ENCODE measurements around the gene FPGS. TPM values are rescaled to one million over a fixed set of nuclear protein-coding genes. Genes with fewer than 3 reads are reported as not detected.

Gene FPGS
- polyA plus RNA-seq, 3 donors = 21.3 to 28.5 (median 25.2) TPM

DNA sequence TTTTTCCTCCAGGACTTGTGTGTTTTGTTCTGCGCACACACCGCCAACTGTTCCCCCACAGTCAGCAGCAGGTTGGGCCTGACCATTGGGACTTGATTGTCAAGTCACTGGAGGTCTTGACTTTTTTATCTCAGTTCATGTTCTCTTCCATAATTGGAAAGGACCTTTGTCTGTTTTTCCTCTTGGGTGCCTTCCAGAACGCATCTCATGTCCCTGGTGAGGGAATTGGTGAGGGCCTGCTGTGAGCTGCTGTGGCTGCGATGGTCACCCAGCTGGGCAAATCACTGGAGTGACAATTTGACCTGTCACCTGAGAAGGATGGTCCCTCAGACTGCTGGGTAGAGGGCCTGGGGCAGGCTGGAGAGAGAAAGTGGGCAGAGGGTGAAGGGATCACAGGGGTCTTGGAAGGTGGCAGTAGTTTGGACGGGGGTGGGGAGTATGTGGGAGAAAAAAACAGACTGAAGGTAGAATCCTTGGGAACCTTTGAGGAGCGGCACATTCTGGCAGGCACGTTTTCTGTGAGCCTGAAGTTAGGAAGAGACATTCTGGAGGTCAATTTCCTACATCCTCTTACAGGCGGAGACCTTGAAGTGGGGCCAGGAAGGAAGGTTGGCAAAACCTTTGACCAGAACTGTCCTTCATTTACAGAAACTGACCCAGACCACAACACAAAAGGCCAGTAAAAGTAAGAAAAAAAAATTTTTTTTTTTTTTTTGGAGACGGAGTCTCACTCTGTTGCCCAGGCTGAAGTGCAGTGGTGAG, 12.4 kb upstream of the FPGS start:
- H3K4me3 ChIP-seq (replicated peaks in 1 of 3; ENCODE audit: low read depth in 2 of 3, low read length in 3 of 3) = no peak overlapping the region
- TF ChIP-seq, protein P1, sequence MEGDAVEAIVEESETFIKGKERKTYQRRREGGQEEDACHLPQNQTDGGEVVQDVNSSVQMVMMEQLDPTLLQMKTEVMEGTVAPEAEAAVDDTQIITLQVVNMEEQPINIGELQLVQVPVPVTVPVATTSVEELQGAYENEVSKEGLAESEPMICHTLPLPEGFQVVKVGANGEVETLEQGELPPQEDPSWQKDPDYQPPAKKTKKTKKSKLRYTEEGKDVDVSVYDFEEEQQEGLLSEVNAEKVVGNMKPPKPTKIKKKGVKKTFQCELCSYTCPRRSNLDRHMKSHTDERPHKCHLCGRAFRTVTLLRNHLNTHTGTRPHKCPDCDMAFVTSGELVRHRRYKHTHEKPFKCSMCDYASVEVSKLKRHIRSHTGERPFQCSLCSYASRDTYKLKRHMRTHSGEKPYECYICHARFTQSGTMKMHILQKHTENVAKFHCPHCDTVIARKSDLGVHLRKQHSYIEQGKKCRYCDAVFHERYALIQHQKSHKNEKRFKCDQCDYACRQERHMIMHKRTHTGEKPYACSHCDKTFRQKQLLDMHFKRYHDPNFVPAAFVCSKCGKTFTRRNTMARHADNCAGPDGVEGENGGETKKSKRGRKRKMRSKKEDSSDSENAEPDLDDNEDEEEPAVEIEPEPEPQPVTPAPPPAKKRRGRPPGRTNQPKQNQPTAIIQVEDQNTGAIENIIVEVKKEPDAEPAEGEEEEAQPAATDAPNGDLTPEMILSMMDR (IDR thresholded peaks at IDR 0.05) = no peak
- Mint-ChIP-seq H3K9me3 (no peaks in the 10 kb centered on the region), H3K4me3 (no peak overlapping the region), H3K4me1 (peaks cover 16% of the 10 kb centered on the region), H3K27ac (peak overlapping the region in 3 of 7 donors; percentile 12 to 86 (median 42)), H3K36me3 (peaks cover 53 to 64% of the 10 kb centered on the region in 2 donors), H3K27me3 (ENCODE audit: low read depth in 3 of 3) (peaks cover under 1 to 2% (median 2%) of the 10 kb centered on the region in 3 donors)
- no peak for DNase-seq
- H2AFZ ChIP-seq (ENCODE audit: insufficient read depth, low read depth, low read length, poor library complexity, severe bottlenecking) = no peak overlapping the region
- H3K27me3 ChIP-seq (ENCODE audit: control insufficient read depth in 2 of 2, insufficient read depth in 2 of 2, low read length in 2 of 2) = no peaks in the 10 kb centered on the region
- intact Hi-C loops (cut with micrococcal nuclease) = no loop called here
- no peak overlapping the region for H3K27ac ChIP-seq (ENCODE audit: low read depth in 1 of 2, low read length in 2 of 2)
- WGBS (ENCODE audit: insufficient coverage) = 100% methylated on average over 2 of the region's 9 CpGs
- peaks cover 91% of the 10 kb centered on the region for H4K20me1 ChIP-seq (ENCODE audit: insufficient read depth, low read length)
- H3K79me2 ChIP-seq (ENCODE audit: insufficient read depth, low read length) = peaks cover 57% of the 10 kb centered on the region
- no peak overlapping the region for H3K4me2 ChIP-seq (replicated peaks; ENCODE audit: extremely low read depth, low read length, poor library complexity, severe bottlenecking)
- peaks cover 61 to 66% of the 10 kb centered on the region in 2 donors for H3K36me3 ChIP-seq (replicated peaks in 1 of 2; ENCODE audit: control insufficient read depth in 1 of 2, insufficient read depth in 2 of 2, low read length in 2 of 2)
- H3K4me1 ChIP-seq (ENCODE audit: control insufficient read depth in 1 of 2, insufficient read depth in 2 of 2, low read length in 2 of 2) = peaks cover 13 to 17% of the 10 kb centered on the region in 2 donors
- no peak overlapping the region for H3K9ac ChIP-seq (ENCODE audit: insufficient read depth, low read length, poor library complexity, severe bottlenecking)
- no peaks in the 10 kb centered on the region for H3K9me3 ChIP-seq (replicated peaks in 1 of 2; ENCODE audit: control insufficient read depth in 1 of 2, insufficient read depth in 1 of 2, low read length in 2 of 2)

DNA sequence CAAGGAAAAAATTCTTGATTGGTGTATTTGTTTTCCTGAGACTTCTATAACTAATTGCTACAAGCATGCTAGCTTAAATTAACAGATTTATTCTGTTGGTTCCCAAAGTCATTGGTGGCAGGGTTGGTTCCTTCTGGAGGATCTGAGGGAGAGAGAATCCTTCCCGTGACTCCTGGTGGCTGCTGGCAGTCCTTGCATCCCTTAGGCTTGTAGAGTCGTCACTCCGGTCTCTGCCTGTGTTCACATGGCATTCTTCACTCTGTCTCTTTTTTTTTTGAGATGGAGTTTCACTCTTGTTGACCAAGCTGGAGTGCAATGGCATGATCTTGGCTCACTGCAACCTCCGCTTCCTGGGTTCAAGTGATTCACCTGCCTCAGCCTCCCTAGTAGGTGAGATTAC, 11.6 kb upstream of the FPGS start:
- Mint-ChIP-seq H3K9me3 (no peaks in the 10 kb centered on the region), H3K4me3 (no peak overlapping the region), H3K4me1 (peaks cover 19% of the 10 kb centered on the region), H3K27ac (peak overlapping the region in 1 of 7 donors; percentile 50), H3K36me3 (peaks cover 53 to 64% of the 10 kb centered on the region in 2 donors), H3K27me3 (ENCODE audit: low read depth in 3 of 3) (peaks cover 2 to 5% (median 4%) of the 10 kb centered on the region in 3 donors)
- no peaks in the 10 kb centered on the region for H3K27me3 ChIP-seq (ENCODE audit: control insufficient read depth in 2 of 2, insufficient read depth in 2 of 2, low read length in 2 of 2)
- no peak overlapping the region for H3K9ac ChIP-seq (ENCODE audit: insufficient read depth, low read length, poor library complexity, severe bottlenecking)
- H3K9me3 ChIP-seq (replicated peaks in 1 of 2; ENCODE audit: control insufficient read depth in 1 of 2, insufficient read depth in 1 of 2, low read length in 2 of 2) = no peaks in the 10 kb centered on the region
- peaks cover 61 to 66% of the 10 kb centered on the region in 2 donors for H3K36me3 ChIP-seq (replicated peaks in 1 of 2; ENCODE audit: control insufficient read depth in 1 of 2, insufficient read depth in 2 of 2, low read length in 2 of 2)
- no peak overlapping the region for H3K27ac ChIP-seq (ENCODE audit: low read depth in 1 of 2, low read length in 2 of 2)
- H3K4me1 ChIP-seq (ENCODE audit: control insufficient read depth in 1 of 2, insufficient read depth in 2 of 2, low read length in 2 of 2) = peaks cover 13 to 17% of the 10 kb centered on the region in 2 donors
- H3K79me2 ChIP-seq (ENCODE audit: insufficient read depth, low read length) = peaks cover 55% of the 10 kb centered on the region
- intact Hi-C loops (cut with micrococcal nuclease) = no loop called here
- no peak overlapping the region for H3K4me2 ChIP-seq (replicated peaks; ENCODE audit: extremely low read depth, low read length, poor library complexity, severe bottlenecking)
- no peak overlapping the region for H2AFZ ChIP-seq (ENCODE audit: insufficient read depth, low read depth, low read length, poor library complexity, severe bottlenecking)
- WGBS (ENCODE audit: insufficient coverage) = 93% methylated on average over 4 of the region's 4 CpGs
- H4K20me1 ChIP-seq (ENCODE audit: insufficient read depth, low read length) = peaks cover 96% of the 10 kb centered on the region
- TF ChIP-seq, protein P1 (IDR thresholded peaks at IDR 0.05) = no peak
- DNase-seq = no peak
- no peak overlapping the region for H3K4me3 ChIP-seq (replicated peaks in 1 of 3; ENCODE audit: low read depth in 2 of 3, low read length in 3 of 3)

Data from CD14-positive monocyte (primary cell).